HG03139 (cell line): Measurements from ENCODE around the gene LTO1.
A peak's percentile ranks its signal among the peaks of the same experiment; 100 is the strongest.

ENCODE experiments used
- ATAC-seq: cut with Tn5 transposase; IDR thresholded peaks from one replicate; pipeline ENCODE4 v1.9.1; 2021; ENCODE audit not compliant: unreplicated experiment

Gene LTO1

GRCh38 chr11:69674886-69675714 is at the start of gene LTO1:
LTO1 (minus strand) TSS chr11:69675353; CDS start chr11:69675239, 114 bp downstream.
- peak; percentile 78 for ATAC-seq

- no peak for ATAC-seq
Observed at GRCh38 chr11:69721745-69722144, 46.6 kb upstream of the LTO1 start.

GRCh38 chr11:69721106-69721505 is 46.0 kb upstream of the LTO1 start:
- ATAC-seq: no peak

GRCh38 chr11:69718912-69719311 is 43.8 kb upstream of the LTO1 start:
- ATAC-seq: no peak

GRCh38 chr11:69718147-69718546 is 43.0 kb upstream of the LTO1 start:
- ATAC-seq: no peak

- no peak for ATAC-seq
Observed at GRCh38 chr11:69716891-69717747, 42.0 kb upstream of the LTO1 start.

- no peak for ATAC-seq
Observed at GRCh38 chr11:69716099-69716498, 40.9 kb upstream of the LTO1 start.

- no peak for ATAC-seq
Observed at GRCh38 chr11:69715446-69715845, 40.3 kb upstream of the LTO1 start.

GRCh38 chr11:69711822-69712801 is 37.0 kb upstream of the LTO1 start:
- ATAC-seq: no peak

GRCh38 chr11:69708736-69709401 is 33.7 kb upstream of the LTO1 start:
- no peak for ATAC-seq

- ATAC-seq: no peak
Observed at GRCh38 chr11:69707176-69707575, 32.0 kb upstream of the LTO1 start.

- ATAC-seq: no peak
Observed at GRCh38 chr11:69705901-69706787, 31.0 kb upstream of the LTO1 start.

- no peak for ATAC-seq
Observed at GRCh38 chr11:69705351-69705811, 30.2 kb upstream of the LTO1 start.

- no peak for ATAC-seq
Observed at GRCh38 chr11:69704508-69705253, 29.5 kb upstream of the LTO1 start.

- no peak for ATAC-seq
Observed at GRCh38 chr11:69703768-69704507, 28.8 kb upstream of the LTO1 start, which contains the start of gene FGF19. FGF19 (minus strand) TSS chr11:69704022; CDS start chr11:69703876, 146 bp downstream.

GRCh38 chr11:69703453-69703767 is 28.3 kb upstream of the LTO1 start:
- no peak for ATAC-seq

GRCh38 chr11:69702769-69703452 is 27.8 kb upstream of the LTO1 start:
- ATAC-seq: no peak
